Activated T-cell treated with anti-CD3 and anti-CD28 coated beads for 24 hours (primary cell): Measurements from ENCODE around the gene CHST5.
"Not testable (repeated sequence)": the region's sequence is repeated elsewhere in the genome, so short reads cannot be mapped to it uniquely, and the experiment has no call there.

ENCODE experiments used
- DNase-seq: peaks from one replicate; pipeline ENCODE4 v3.0.0-alpha.2; 2020; ENCODE audit warnings: low read depth

Gene CHST5

GRCh38 chr16:75550211-75550662 is 14.3 kb upstream of the CHST5 start:
- DNase-seq, result no peak

GRCh38 chr16:75548456-75548855 is 12.5 kb upstream of the CHST5 start:
- not testable (repeated sequence) for DNase-seq

GRCh38 chr16:75546293-75546692 is 10.4 kb upstream of the CHST5 start:
- no peak for DNase-seq

GRCh38 chr16:75545879-75546278 is 10.0 kb upstream of the CHST5 start:
- DNase-seq, result not testable (repeated sequence)

- DNase-seq, result not testable (repeated sequence)
These were observed 6.6 kb upstream of the CHST5 start for GRCh38 chr16:75542462-75542861.

GRCh38 chr16:75541236-75541635 is 5.3 kb upstream of the CHST5 start:
- DNase-seq, result no peak

GRCh38 chr16:75538882-75539565 is 3.1 kb upstream of the CHST5 start:
- DNase-seq, result not testable (repeated sequence)

- no peak for DNase-seq
These were observed 1.9 kb upstream of the CHST5 start for GRCh38 chr16:75537776-75538175.

GRCh38 chr16:75535211-75535843 is 581 bp downstream of the CHST5 start:
- no peak for DNase-seq

- no peak for DNase-seq
These were observed 1.2 kb downstream of the CHST5 start for GRCh38 chr16:75534560-75535205.

- DNase-seq, result no peak
These were observed 3.1 kb downstream of the CHST5 start for GRCh38 chr16:75532791-75533190.

GRCh38 chr16:75532142-75532765 is 3.7 kb downstream of the CHST5 start:
- DNase-seq, result no peak

GRCh38 chr16:75529959-75530358 is 5.9 kb downstream of the CHST5 start:
- DNase-seq, result no peak

GRCh38 chr16:75529056-75529905 is 6.6 kb downstream of the CHST5 start:
- no peak for DNase-seq

- DNase-seq, result no peak
These were observed 8.0 kb downstream of the CHST5 start for GRCh38 chr16:75527825-75528299.

GRCh38 chr16:75526032-75526790 is 9.7 kb downstream of the CHST5 start:
- no peak for DNase-seq

- no peak for DNase-seq
These were observed 16.7 kb downstream of the CHST5 start for GRCh38 chr16:75519175-75519574.

- not testable (repeated sequence) for DNase-seq
These were observed 19.5 kb downstream of the CHST5 start for GRCh38 chr16:75516189-75516966.

- DNase-seq, result no peak
These were observed 21.6 kb downstream of the CHST5 start for GRCh38 chr16:75514296-75514695.

- DNase-seq, result no peak
These were observed 29.3 kb downstream of the CHST5 start for GRCh38 chr16:75506574-75506973.
